ENCODE data around the gene OR3A2.
"Not testable (repeated sequence)": the region's sequence is repeated elsewhere in the genome, so short reads cannot be mapped to it uniquely, and the experiment has no call there.

Gene OR3A2

DNA sequence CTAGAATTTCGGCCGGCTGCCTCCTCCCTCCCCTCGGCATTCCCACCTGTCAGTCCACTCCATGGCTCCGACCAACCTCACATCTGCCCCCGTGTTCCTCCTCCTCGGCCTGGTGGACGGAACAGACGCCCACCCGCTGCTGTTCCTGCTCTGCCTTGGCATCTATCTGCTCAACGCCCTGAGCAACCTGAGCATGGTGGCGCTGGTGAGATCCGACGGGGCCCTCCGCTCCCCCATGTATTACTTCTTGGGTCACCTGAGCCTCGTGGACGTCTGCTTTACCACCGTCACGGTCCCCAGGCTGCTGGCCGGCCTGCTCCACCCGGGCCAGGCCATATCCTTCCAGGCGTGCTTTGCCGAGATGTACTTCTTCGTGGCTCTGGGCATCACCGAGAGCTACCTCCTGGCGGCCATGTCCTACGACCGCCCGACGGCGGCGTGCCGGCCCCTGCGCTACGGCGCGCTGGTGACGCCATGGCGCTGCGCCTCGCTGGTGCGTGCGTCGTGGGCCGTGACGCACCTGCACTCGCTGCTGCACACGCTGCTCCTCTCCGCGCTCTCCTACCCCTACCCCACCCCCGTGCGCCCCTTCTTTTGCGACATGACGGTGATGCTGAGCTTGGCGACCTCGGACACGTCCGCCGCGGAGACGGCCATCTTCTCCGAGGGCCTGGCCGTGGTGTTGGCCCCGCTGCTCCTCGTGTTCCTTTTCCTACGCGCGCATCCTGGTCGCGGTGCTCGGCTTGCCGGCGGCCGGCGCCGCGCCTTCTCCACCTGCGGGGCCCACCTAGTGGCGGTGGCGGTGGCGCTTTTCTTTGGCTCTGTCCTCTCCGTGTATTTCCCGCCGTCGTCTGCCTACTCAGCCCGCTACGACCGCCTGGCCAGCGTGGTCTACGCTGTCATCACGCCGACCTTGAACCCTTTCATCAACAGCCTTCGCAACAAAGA lies at the start of gene OR3A2:
Gene OR3A2 (minus strand): TSS at position 440 of the 948 bp plus-strand sequence.
- no peaks in the 10 kb centered on the region for H4K20me1 ChIP-seq (ENCODE audit: insufficient read depth, low read length, poor library complexity, severe bottlenecking)
- no peak within 1 kb of the TSS for H3K4me2 ChIP-seq (ENCODE audit: low read depth, low read length, poor library complexity, severe bottlenecking)
- H3K9ac ChIP-seq (ENCODE audit: low read depth, low read length, poor library complexity, severe bottlenecking): no peak within 1 kb of the TSS
- no peaks in the 10 kb centered on the region for H3F3A ChIP-seq (ENCODE audit: low read depth)
- no peaks in the 10 kb centered on the region for H3K27me3 ChIP-seq (ENCODE audit: insufficient read depth, low read length, poor library complexity, severe bottlenecking)
- no peaks in the 10 kb centered on the region for H3K9me3 ChIP-seq (ENCODE audit: insufficient read depth, low read depth, low read length)
- no peak within 1 kb of the TSS for H2AFZ ChIP-seq (ENCODE audit: low read length)
- no peaks in the 10 kb centered on the region for H3K4me1 ChIP-seq (ENCODE audit: insufficient read depth, low read length, poor library complexity, severe bottlenecking)
- no peak within 1 kb of the TSS for H3K4me3 ChIP-seq (ENCODE audit: low read length, poor library complexity, severe bottlenecking)
- H3K36me3 ChIP-seq (ENCODE audit: insufficient read depth, low read length): no peaks in the 10 kb centered on the region
- no peak for TF ChIP-seq EZH2phosphoT487 (IDR thresholded peaks at IDR 0.05; ENCODE audit: borderline replicate concordance)
- TF ChIP-seq, protein P1, sequence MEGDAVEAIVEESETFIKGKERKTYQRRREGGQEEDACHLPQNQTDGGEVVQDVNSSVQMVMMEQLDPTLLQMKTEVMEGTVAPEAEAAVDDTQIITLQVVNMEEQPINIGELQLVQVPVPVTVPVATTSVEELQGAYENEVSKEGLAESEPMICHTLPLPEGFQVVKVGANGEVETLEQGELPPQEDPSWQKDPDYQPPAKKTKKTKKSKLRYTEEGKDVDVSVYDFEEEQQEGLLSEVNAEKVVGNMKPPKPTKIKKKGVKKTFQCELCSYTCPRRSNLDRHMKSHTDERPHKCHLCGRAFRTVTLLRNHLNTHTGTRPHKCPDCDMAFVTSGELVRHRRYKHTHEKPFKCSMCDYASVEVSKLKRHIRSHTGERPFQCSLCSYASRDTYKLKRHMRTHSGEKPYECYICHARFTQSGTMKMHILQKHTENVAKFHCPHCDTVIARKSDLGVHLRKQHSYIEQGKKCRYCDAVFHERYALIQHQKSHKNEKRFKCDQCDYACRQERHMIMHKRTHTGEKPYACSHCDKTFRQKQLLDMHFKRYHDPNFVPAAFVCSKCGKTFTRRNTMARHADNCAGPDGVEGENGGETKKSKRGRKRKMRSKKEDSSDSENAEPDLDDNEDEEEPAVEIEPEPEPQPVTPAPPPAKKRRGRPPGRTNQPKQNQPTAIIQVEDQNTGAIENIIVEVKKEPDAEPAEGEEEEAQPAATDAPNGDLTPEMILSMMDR (conservative IDR thresholded peaks at IDR 0.05; ENCODE audit: low read length): no peak
- H3K79me2 ChIP-seq (ENCODE audit: insufficient read depth, low read length): no peaks in the 10 kb centered on the region
- H3K9me2 ChIP-seq (replicated peaks; ENCODE audit: low read depth, low read length): no peaks in the 10 kb centered on the region

- Histone ChIP-seq H3K4me3 (ENCODE audit: low read length, poor library complexity, severe bottlenecking) (no peak within 1 kb of the TSS), H3K4me2 (ENCODE audit: low read depth, low read length, poor library complexity, severe bottlenecking) (no peak within 1 kb of the TSS), H3F3A (ENCODE audit: low read depth) (no peaks in the 10 kb centered on the region), H3K79me2 (ENCODE audit: insufficient read depth, low read length) (no peaks in the 10 kb centered on the region), H4K20me1 (ENCODE audit: insufficient read depth, low read length, poor library complexity, severe bottlenecking) (no peaks in the 10 kb centered on the region), H3K9ac (ENCODE audit: low read depth, low read length, poor library complexity, severe bottlenecking) (no peak within 1 kb of the TSS), H3K9me3 (ENCODE audit: insufficient read depth, low read depth, low read length) (no peaks in the 10 kb centered on the region), H3K36me3 (ENCODE audit: insufficient read depth, low read length) (no peaks in the 10 kb centered on the region), H3K27me3 (ENCODE audit: insufficient read depth, low read length, poor library complexity, severe bottlenecking) (no peaks in the 10 kb centered on the region), H2AFZ (ENCODE audit: low read length) (no peak within 1 kb of the TSS), H3K9me2 (replicated peaks; ENCODE audit: low read depth, low read length) (no peaks in the 10 kb centered on the region), H3K4me1 (ENCODE audit: insufficient read depth, low read length, poor library complexity, severe bottlenecking) (no peaks in the 10 kb centered on the region)
- TF ChIP-seq, protein P1 (conservative IDR thresholded peaks at IDR 0.05; ENCODE audit: low read length): no peak
- no peak for TF ChIP-seq EZH2phosphoT487 (IDR thresholded peaks at IDR 0.05; ENCODE audit: borderline replicate concordance)
These were observed 47.6 kb upstream of the OR3A2 start, which contains the start of gene OR1E2 for GRCh38 chr17:3433741-3434140. OR1E2 (minus strand) TSS chr17:3433841; CDS start chr17:3433841, 0 bp downstream.

GRCh38 chr17:3433215-3433614 lies 47.1 kb upstream of the OR3A2 start:
- not testable (repeated sequence) for H2AFZ ChIP-seq (ENCODE audit: low read length); H3K9me2 ChIP-seq (replicated peaks; ENCODE audit: low read depth, low read length); H3K36me3 ChIP-seq (ENCODE audit: insufficient read depth, low read length); H3F3A ChIP-seq (ENCODE audit: low read depth); H3K4me1 ChIP-seq (ENCODE audit: insufficient read depth, low read length, poor library complexity, severe bottlenecking); H3K79me2 ChIP-seq (ENCODE audit: insufficient read depth, low read length); H4K20me1 ChIP-seq (ENCODE audit: insufficient read depth, low read length, poor library complexity, severe bottlenecking); H3K4me2 ChIP-seq (ENCODE audit: low read depth, low read length, poor library complexity, severe bottlenecking); H3K9ac ChIP-seq (ENCODE audit: low read depth, low read length, poor library complexity, severe bottlenecking); H3K9me3 ChIP-seq (ENCODE audit: insufficient read depth, low read depth, low read length); H3K4me3 ChIP-seq (ENCODE audit: low read length, poor library complexity, severe bottlenecking); H3K27me3 ChIP-seq (ENCODE audit: insufficient read depth, low read length, poor library complexity, severe bottlenecking)

All from Loucy (cell line).